MM.1S (cell line): ENCODE data around the gene LRTM2.
A peak's percentile ranks its signal among the peaks of the same experiment; 100 is the strongest.

Experiments
- DNase-seq: peaks from one replicate; pipeline ENCODE4 v3.0.0-alpha.2; 2015
- H2AFZ ChIP-seq: fragments of 300-600 bp; sonication (generic); 2 replicates; pipeline ENCODE4 v1.6.0; 2016; ENCODE audit warnings: antibody characterized with exemption, low read length
- H3F3A ChIP-seq: fragments of 300-600 bp; sonication (generic); 2 replicates; pipeline ENCODE4 v1.6.1; 2016; ENCODE audit warnings: mild to moderate bottlenecking, antibody characterized with exemption, low read length, moderate library complexity, mixed read lengths; ENCODE audit not compliant: insufficient read depth
- H3K27ac ChIP-seq: fragments of 300-600 bp; sonication (generic); 2 replicates; pipeline ENCODE4 v1.5.1; 2016; ENCODE audit warnings: mild to moderate bottlenecking, low read length
- H3K27me3 ChIP-seq: fragments of 300-600 bp; sonication (generic); replicated peaks from 2 replicates; pipeline ENCODE4 v1.6.0; 2016; ENCODE audit warnings: low read length; ENCODE audit not compliant: insufficient read depth
- H3K36me3 ChIP-seq: fragments of 300-600 bp; sonication (generic); replicated peaks from 2 replicates; pipeline ENCODE4 v1.6.1; 2016; ENCODE audit warnings: mild to moderate bottlenecking, low read length, mixed read lengths; ENCODE audit not compliant: insufficient read depth
- H3K4me1 ChIP-seq: fragments of 300-600 bp; sonication (generic); 2 replicates; pipeline ENCODE4 v1.6.1; 2016; ENCODE audit warnings: low read length, mixed read lengths
- H3K4me2 ChIP-seq: fragments of 300-600 bp; sonication (generic); 2 replicates; pipeline ENCODE4 v1.6.0; 2016; ENCODE audit warnings: low read depth, low read length
- H3K4me3 ChIP-seq: fragments of 300-600 bp; sonication (generic); 2 replicates; pipeline ENCODE4 v1.5.1; 2016; ENCODE audit warnings: low read length, mixed read lengths
- H3K79me2 ChIP-seq: fragments of 300-600 bp; sonication (generic); 2 replicates; pipeline ENCODE4 v1.6.1; 2016; ENCODE audit warnings: mixed run types, low read length, mixed read lengths
- H3K9ac ChIP-seq: fragments of 300-600 bp; sonication (generic); 2 replicates; pipeline ENCODE4 v1.6.1; 2016; ENCODE audit warnings: low read length, mixed read lengths
- H3K9me2 ChIP-seq: fragments of 300-600 bp; sonication (generic); replicated peaks from 2 replicates; pipeline ENCODE4 v1.6.1; 2016; ENCODE audit warnings: mild to moderate bottlenecking, low read length, mixed read lengths; ENCODE audit not compliant: insufficient read depth
- H3K9me3 ChIP-seq: fragments of 300-600 bp; sonication (generic); replicated peaks from 2 replicates; pipeline ENCODE4 v1.6.1; 2016; ENCODE audit warnings: mild to moderate bottlenecking, low read length, mixed read lengths; ENCODE audit not compliant: insufficient read depth
- H4K20me1 ChIP-seq: fragments of 300-600 bp; sonication (generic); 2 replicates; pipeline ENCODE4 v1.6.1; 2016; ENCODE audit warnings: mild to moderate bottlenecking, low read length, moderate library complexity, mixed read lengths; ENCODE audit not compliant: insufficient read depth
- EZH2 ChIP-seq: fragments of 300-600 bp; sonication (generic); optimal IDR thresholded peaks from 2 replicates; pipeline ENCODE3; 2017; ENCODE audit warnings: low read depth, mild to moderate bottlenecking, antibody characterized with exemption, low read length, mixed read lengths
- EZH2phosphoT487 ChIP-seq: fragments of 300-600 bp; sonication (generic); IDR thresholded peaks from 2 replicates; pipeline ENCODE4 v1.6.1; 2018; ENCODE audit warnings: antibody characterized with exemption, low read length
- TF ChIP-seq, protein P1 (sequence below): fragments of 300-600 bp; sonication (generic); IDR thresholded peaks from 2 replicates; pipeline ENCODE4 v1.5.1; 2016; ENCODE audit warnings: antibody characterized with exemption, low read length, mixed read lengths

Gene LRTM2

DNA sequence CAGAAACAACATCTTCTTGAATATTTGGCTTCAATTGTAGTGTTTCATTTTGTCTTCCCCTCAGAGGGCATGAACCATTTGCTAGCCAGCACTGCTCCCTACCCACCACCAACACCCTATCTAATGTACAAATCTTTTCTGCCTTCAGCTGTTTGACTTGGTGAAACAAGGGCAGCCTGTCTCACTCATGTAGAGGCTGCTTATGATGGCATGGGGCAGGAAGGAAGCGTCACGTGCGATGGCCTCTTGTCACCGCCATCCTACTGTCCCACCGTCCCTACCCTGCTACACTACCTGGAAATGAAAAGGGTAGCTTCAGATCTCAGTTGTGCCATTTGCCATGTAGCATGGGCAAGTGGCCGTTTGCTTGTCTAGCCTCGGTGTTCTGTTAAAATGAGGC is 29.9 kb upstream of the LRTM2 start:
- Histone ChIP-seq H3K4me2 (no peak overlapping the region), H4K20me1 (no peaks in the 10 kb centered on the region), H3K9ac (no peak overlapping the region), H3K36me3 (no peaks in the 10 kb centered on the region), H3K9me3 (no peaks in the 10 kb centered on the region), H3K27me3 (no peaks in the 10 kb centered on the region), H3K4me3 (no peak overlapping the region), H3K27ac (no peak overlapping the region), H2AFZ (no peak overlapping the region), H3K79me2 (no peaks in the 10 kb centered on the region), H3K9me2 (no peaks in the 10 kb centered on the region), H3K4me1 (no peaks in the 10 kb centered on the region), H3F3A (no peaks in the 10 kb centered on the region)
- no peak for TF ChIP-seq EZH2
- TF ChIP-seq EZH2phosphoT487: no peak
- TF ChIP-seq, protein P1, sequence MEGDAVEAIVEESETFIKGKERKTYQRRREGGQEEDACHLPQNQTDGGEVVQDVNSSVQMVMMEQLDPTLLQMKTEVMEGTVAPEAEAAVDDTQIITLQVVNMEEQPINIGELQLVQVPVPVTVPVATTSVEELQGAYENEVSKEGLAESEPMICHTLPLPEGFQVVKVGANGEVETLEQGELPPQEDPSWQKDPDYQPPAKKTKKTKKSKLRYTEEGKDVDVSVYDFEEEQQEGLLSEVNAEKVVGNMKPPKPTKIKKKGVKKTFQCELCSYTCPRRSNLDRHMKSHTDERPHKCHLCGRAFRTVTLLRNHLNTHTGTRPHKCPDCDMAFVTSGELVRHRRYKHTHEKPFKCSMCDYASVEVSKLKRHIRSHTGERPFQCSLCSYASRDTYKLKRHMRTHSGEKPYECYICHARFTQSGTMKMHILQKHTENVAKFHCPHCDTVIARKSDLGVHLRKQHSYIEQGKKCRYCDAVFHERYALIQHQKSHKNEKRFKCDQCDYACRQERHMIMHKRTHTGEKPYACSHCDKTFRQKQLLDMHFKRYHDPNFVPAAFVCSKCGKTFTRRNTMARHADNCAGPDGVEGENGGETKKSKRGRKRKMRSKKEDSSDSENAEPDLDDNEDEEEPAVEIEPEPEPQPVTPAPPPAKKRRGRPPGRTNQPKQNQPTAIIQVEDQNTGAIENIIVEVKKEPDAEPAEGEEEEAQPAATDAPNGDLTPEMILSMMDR: no peak
- DNase-seq: no peak

DNA sequence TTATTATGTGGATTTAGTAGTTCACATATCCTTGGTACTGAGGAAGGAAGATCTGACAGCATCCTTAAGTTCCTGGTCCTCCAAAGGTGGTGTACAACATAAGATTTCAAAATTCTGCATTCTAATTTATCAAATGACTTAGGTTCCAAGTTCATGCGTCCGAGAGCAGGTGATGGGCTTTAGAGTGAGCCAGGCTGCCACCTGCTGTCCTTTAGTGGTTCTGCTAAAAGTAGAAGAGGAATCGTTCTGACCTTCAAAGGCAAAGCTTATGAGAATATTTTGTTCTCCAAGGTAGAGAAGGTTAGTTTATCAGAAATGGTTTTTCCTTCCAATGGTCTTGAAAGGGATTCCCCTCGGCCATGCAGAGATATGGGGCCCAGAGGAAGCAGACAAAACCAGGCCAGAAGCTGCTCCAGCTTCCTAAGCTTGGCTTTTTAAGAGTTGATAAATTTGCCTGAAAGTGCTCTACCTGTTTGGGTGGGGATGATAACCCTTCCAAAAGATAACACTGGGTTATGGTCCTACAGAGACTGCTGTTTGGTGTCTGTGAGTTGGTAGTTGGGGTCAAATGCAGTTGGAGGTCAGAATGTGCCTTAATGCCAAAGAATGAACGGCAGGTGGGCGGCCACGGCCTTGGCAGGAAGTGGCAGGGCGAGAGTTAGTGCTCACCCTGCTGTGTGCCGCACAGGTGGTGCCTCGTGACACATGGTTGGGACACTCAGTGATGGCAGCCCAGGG is 29.1 kb upstream of the LRTM2 start:
- H3K9ac ChIP-seq: no peak overlapping the region
- H3K36me3 ChIP-seq: no peaks in the 10 kb centered on the region
- no peak overlapping the region for H3K27ac ChIP-seq
- no peaks in the 10 kb centered on the region for H3K9me3 ChIP-seq
- no peak for TF ChIP-seq EZH2
- no peak for TF ChIP-seq EZH2phosphoT487
- TF ChIP-seq, protein P1: peak; percentile 73
- no peak overlapping the region for H3K4me3 ChIP-seq
- no peaks in the 10 kb centered on the region for H4K20me1 ChIP-seq
- no peaks in the 10 kb centered on the region for H3K4me1 ChIP-seq
- no peak overlapping the region for H2AFZ ChIP-seq
- no peaks in the 10 kb centered on the region for H3K9me2 ChIP-seq
- H3F3A ChIP-seq: no peaks in the 10 kb centered on the region
- no peaks in the 10 kb centered on the region for H3K27me3 ChIP-seq
- H3K4me2 ChIP-seq: no peak overlapping the region
- no peaks in the 10 kb centered on the region for H3K79me2 ChIP-seq
- peak; percentile 70 for DNase-seq

- H4K20me1 ChIP-seq: no peaks in the 10 kb centered on the region
- no peaks in the 10 kb centered on the region for H3K36me3 ChIP-seq
- no peaks in the 10 kb centered on the region for H3F3A ChIP-seq
- H3K9me2 ChIP-seq: no peaks in the 10 kb centered on the region
- TF ChIP-seq, protein P1: no peak
- TF ChIP-seq EZH2phosphoT487 (no peak), EZH2 (no peak)
- H3K4me2 ChIP-seq: no peak overlapping the region
- H3K27ac ChIP-seq: no peak overlapping the region
- H3K9me3 ChIP-seq: no peaks in the 10 kb centered on the region
- H3K27me3 ChIP-seq: peaks cover 4% of the 10 kb centered on the region; the same call in 1 of the 2 replicates
- no peak overlapping the region for H3K4me3 ChIP-seq
- DNase-seq: no peak
- no peak overlapping the region for H3K9ac ChIP-seq
- H3K79me2 ChIP-seq: no peaks in the 10 kb centered on the region
- H3K4me1 ChIP-seq: no peaks in the 10 kb centered on the region
- no peak overlapping the region for H2AFZ ChIP-seq
Observed at GRCh38 chr12:1792406-1792805, 28.0 kb upstream of the LRTM2 start.
